RWPE2 (cell line): ENCODE data around the gene ZNF429.

Experiments used
- ATAC-seq: fragments of 200-7000 bp; cut with Tn5 transposase; 3 replicates; pipeline ENCODE4 v1.9.1; 2021; ENCODE audit warnings: low read depth
- DNase-seq: peaks from one replicate; pipeline ENCODE4 v3.0.0-alpha.2; 2020; ENCODE audit warnings: low spot score
- H3K27ac ChIP-seq: fragments of 450-650 bp; 2 replicates; pipeline ENCODE4 v1.5.1; 2017; ENCODE audit warnings: mild to moderate bottlenecking; ENCODE audit not compliant: poor library complexity, severe bottlenecking
- H3K27me3 ChIP-seq: fragments of 250-450 bp; sonication (Bioruptor Pico); 2 replicates; pipeline ENCODE4 v1.5.1; 2021; ENCODE audit warnings: mild to moderate bottlenecking, moderate library complexity; ENCODE audit not compliant: insufficient read depth, poor library complexity, severe bottlenecking
- H3K36me3 ChIP-seq: fragments of 250-450 bp; sonication (Bioruptor Pico); 2 replicates; pipeline ENCODE4 v1.5.1; 2020; ENCODE audit warnings: low read depth, mild to moderate bottlenecking, moderate library complexity
- H3K4me1 ChIP-seq: fragments of 250-450 bp; sonication (Bioruptor Pico); 2 replicates; pipeline ENCODE4 v1.5.1; 2021; ENCODE audit warnings: mild to moderate bottlenecking, moderate library complexity; ENCODE audit not compliant: insufficient read depth, poor library complexity, severe bottlenecking
- H3K4me3 ChIP-seq: fragments of 250-450 bp; sonication (Bioruptor Pico); 2 replicates; pipeline ENCODE4 v1.5.1; 2021; ENCODE audit warnings: mild to moderate bottlenecking, moderate library complexity; ENCODE audit not compliant: severe bottlenecking
- H3K9me3 ChIP-seq: fragments of 250-450 bp; sonication (Bioruptor Pico); 2 replicates; pipeline ENCODE4 v1.5.1; 2021; ENCODE audit warnings: mild to moderate bottlenecking, moderate library complexity; ENCODE audit not compliant: severe bottlenecking
- TF ChIP-seq, protein P1 (sequence below): fragments of 450-650 bp; IDR thresholded peaks from one replicate; pipeline ENCODE4 v1.5.1; 2017; ENCODE audit warnings: mild to moderate bottlenecking, moderate library complexity; ENCODE audit not compliant: poor library complexity, severe bottlenecking

ZNF429 gene

DNA sequence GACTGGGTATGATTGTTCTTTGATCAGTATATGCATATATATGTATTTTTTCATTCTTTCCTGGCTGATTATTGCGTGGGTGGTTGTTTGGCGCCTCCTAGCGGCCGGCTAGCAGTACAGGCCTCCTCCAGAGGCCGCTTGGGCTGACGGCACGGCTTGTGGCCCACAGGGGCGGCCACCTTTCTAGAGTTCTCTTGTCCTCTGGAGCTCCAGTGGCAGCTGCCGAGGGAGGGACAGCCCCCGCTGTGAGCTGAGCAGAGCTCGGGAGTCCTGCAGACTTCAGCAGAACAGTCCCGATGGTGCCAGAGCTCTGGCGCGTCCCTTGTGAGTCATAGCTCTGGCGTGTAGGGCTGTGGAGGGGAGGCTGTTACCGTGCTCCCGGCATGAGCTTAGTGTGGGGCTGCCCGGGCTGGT, 22.5 kb upstream of the ZNF429 start:
- H3K36me3 ChIP-seq: no peaks in the 10 kb centered on the region
- peaks cover 11% of the 10 kb centered on the region for H3K9me3 ChIP-seq
- no peaks in the 10 kb centered on the region for H3K27me3 ChIP-seq
- no peak overlapping the region for H3K27ac ChIP-seq
- DNase-seq (no peak), ATAC-seq (no peak)
- TF ChIP-seq, protein P1, sequence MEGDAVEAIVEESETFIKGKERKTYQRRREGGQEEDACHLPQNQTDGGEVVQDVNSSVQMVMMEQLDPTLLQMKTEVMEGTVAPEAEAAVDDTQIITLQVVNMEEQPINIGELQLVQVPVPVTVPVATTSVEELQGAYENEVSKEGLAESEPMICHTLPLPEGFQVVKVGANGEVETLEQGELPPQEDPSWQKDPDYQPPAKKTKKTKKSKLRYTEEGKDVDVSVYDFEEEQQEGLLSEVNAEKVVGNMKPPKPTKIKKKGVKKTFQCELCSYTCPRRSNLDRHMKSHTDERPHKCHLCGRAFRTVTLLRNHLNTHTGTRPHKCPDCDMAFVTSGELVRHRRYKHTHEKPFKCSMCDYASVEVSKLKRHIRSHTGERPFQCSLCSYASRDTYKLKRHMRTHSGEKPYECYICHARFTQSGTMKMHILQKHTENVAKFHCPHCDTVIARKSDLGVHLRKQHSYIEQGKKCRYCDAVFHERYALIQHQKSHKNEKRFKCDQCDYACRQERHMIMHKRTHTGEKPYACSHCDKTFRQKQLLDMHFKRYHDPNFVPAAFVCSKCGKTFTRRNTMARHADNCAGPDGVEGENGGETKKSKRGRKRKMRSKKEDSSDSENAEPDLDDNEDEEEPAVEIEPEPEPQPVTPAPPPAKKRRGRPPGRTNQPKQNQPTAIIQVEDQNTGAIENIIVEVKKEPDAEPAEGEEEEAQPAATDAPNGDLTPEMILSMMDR: no peak
- no peaks in the 10 kb centered on the region for H3K4me1 ChIP-seq
- H3K4me3 ChIP-seq: no peak overlapping the region

DNA sequence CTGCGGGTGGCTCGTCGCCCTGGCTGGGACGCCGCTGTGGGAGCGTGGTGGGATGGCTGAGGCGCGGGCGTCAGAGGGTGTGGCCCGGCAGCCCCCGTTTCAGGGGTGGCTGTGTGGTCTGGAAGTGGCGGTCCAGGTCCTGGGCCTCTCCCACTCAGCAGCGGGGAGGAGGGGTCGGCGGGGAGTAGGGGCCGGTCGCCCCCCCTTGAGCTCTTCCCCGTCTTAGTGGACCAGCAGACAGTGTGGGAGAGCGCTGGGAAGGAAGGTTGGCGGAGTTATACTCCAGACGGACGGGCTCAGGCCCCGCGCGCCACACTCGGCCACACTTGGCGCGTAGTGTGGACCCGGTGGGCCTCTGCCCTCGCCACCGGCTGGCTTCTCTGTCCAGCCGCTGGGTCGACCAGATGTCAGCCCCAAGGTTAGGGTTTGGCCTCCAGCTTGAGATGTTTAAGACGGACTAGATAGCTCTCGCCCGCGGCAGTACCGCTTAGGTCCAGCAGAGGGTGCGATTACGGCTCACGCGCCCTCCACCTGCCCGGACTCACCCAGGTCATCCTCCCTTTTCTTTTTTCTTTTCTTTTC, 21.7 kb upstream of the ZNF429 start:
- Histone ChIP-seq H3K9me3 (peaks cover 11% of the 10 kb centered on the region), H3K4me3 (no peak overlapping the region), H3K27me3 (no peaks in the 10 kb centered on the region), H3K27ac (no peak overlapping the region), H3K4me1 (no peaks in the 10 kb centered on the region), H3K36me3 (no peaks in the 10 kb centered on the region)
- TF ChIP-seq, protein P1: peak; percentile 12
- DNase-seq (no peak), ATAC-seq (no peak)

GRCh38 chr19:21484631-21485030, 20.8 kb upstream of the ZNF429 start:
- Histone ChIP-seq H3K36me3 (no peaks in the 10 kb centered on the region), H3K27me3 (no peaks in the 10 kb centered on the region), H3K27ac (no peak overlapping the region), H3K9me3 (peaks cover 11% of the 10 kb centered on the region), H3K4me1 (no peaks in the 10 kb centered on the region), H3K4me3 (no peak overlapping the region)
- DNase-seq (no peak), ATAC-seq (no peak)
- TF ChIP-seq, protein P1: no peak

DNA sequence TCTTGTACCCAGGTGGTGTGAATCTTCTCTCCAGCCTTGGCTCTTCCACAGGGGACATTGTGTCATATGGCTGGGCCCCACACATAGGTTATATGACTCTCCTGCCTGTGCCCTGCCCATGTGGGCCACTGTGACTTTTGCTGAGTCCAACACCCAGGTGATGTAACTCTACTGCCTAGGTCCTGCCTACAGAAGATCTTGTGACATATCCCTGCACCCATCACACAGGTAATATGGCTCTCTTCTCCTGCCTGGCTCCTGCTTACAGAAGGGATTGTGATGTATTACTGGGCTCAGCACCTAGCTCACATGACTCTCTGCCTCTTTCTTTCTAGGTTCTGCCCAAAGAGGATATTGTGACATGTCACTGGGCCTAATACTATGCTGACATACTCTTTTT, 19.5 kb upstream of the ZNF429 start:
- ATAC-seq: no peak
- no peaks in the 10 kb centered on the region for H3K4me1 ChIP-seq
- peaks cover 11% of the 10 kb centered on the region for H3K9me3 ChIP-seq

GRCh38 chr19:21487969-21488368, 17.4 kb upstream of the ZNF429 start:
- Histone ChIP-seq H3K27ac (no peak overlapping the region), H3K27me3 (no peaks in the 10 kb centered on the region), H3K9me3 (peaks cover 5% of the 10 kb centered on the region), H3K4me3 (no peak overlapping the region), H3K4me1 (no peaks in the 10 kb centered on the region), H3K36me3 (no peaks in the 10 kb centered on the region)
- TF ChIP-seq, protein P1: no peak
- DNase-seq (no peak), ATAC-seq (no peak)

More for the DNA sequence above, 19.5 kb upstream of the ZNF429 start:
- no peak overlapping the region for H3K27ac ChIP-seq
- DNase-seq: no peak
- no peaks in the 10 kb centered on the region for H3K36me3 ChIP-seq
- H3K27me3 ChIP-seq: no peaks in the 10 kb centered on the region
- TF ChIP-seq, protein P1: no peak
- no peak overlapping the region for H3K4me3 ChIP-seq
